Keratinocyte (primary cell): ENCODE data around the gene PHPT1.

Experiments
- EZH2 ChIP-seq: IDR thresholded peaks from one replicate; pipeline ENCODE4 v1.6.1; 2012; ENCODE audit warnings: inconsistent platforms, mild to moderate bottlenecking, low read length, moderate library complexity
- TF ChIP-seq, protein P1 (sequence below), 3 experiments: IDR thresholded peaks in 1 of 3; conservative IDR thresholded peaks in 1 of 3; optimal IDR thresholded peaks in 1 of 3; 2 replicates in 2 of 3; 3 replicates in 1 of 3; pipeline versions ENCODE3 to v1.5.1; 2011; ENCODE audit warnings: low read length in 3 of 3, mild to moderate bottlenecking in 3 of 3, moderate library complexity in 2 of 3, control low read depth in 1 of 3, inconsistent platforms in 1 of 3; ENCODE audit not compliant: insufficient read depth in 2 of 3; ENCODE audit errors: extremely low read depth in 1 of 3

GRCh38 chr9:136858452-136858843, 9.2 kb downstream of the PHPT1 start:
- no peak for TF ChIP-seq EZH2
- TF ChIP-seq, protein P1, sequence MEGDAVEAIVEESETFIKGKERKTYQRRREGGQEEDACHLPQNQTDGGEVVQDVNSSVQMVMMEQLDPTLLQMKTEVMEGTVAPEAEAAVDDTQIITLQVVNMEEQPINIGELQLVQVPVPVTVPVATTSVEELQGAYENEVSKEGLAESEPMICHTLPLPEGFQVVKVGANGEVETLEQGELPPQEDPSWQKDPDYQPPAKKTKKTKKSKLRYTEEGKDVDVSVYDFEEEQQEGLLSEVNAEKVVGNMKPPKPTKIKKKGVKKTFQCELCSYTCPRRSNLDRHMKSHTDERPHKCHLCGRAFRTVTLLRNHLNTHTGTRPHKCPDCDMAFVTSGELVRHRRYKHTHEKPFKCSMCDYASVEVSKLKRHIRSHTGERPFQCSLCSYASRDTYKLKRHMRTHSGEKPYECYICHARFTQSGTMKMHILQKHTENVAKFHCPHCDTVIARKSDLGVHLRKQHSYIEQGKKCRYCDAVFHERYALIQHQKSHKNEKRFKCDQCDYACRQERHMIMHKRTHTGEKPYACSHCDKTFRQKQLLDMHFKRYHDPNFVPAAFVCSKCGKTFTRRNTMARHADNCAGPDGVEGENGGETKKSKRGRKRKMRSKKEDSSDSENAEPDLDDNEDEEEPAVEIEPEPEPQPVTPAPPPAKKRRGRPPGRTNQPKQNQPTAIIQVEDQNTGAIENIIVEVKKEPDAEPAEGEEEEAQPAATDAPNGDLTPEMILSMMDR (optimal IDR thresholded peaks at IDR 0.05 in 1 of 3, IDR thresholded peaks at IDR 0.05 in 1 of 3, conservative IDR thresholded peaks at IDR 0.05 in 1 of 3; ENCODE audit: extremely low read depth in 1 of 3, insufficient read depth in 2 of 3, low read length in 3 of 3): no peak
